ENCODE data around the gene C6orf62. TPM values are rescaled to one million over a fixed set of nuclear protein-coding genes. Genes with fewer than 3 reads are reported as not detected.
"Not testable (repeated sequence)": the region's sequence is repeated elsewhere in the genome, so short reads cannot be mapped to it uniquely, and the experiment has no call there.

C6orf62 gene
- total and polyA plus RNA-seq, 12 donors, result 35.3 to 68.3 (median 41.5) TPM

DNA sequence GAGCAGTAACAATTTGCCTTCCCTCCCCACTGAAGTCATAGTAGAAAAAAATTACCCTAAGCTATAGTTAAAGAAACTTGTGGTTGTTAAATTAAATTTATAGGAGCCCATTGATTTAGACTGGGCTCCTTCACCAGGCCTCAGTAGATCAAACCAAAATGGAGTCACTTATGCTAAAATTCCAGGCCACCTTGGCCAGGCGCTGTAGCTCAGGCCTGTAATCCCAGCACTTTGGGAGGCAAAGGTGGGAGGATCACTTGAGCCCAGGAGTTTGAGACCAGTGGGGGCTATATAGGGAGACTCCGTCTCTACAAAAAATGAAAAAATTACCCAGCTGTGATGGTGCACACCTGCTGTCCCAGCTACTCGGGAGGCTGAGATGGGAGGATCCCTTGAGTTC lies 40.8 kb upstream of the C6orf62 start:
- Histone ChIP-seq H3K27ac (no peak overlapping the region), H3K36me3 (no peaks in the 10 kb centered on the region), H3K9me3 (no peaks in the 10 kb centered on the region), H3K4me3 (no peak overlapping the region), H3K4me1 (peaks cover 0 to 13% (median 0%) of the 10 kb centered on the region in 9 donors), H3K27me3 (no peaks in the 10 kb centered on the region)
- ATAC-seq (no peak), DNase-seq (no peak)
- no peak for TF ChIP-seq CTCF (IDR thresholded peaks at IDR 0.05)
- intact Hi-C loops (cut with DNase I), result loop anchor here in 4 of 10 donors (5.0 to 10.0 kb wide), 4 partner anchors 175 to 325 kb away; no protein-coding TSS in a partner anchor
- WGBS, 2 donors, result 90 to 93% methylated on average over 3 of the region's 3 CpGs

GRCh38 chr6:24757611-24758010 lies 38.7 kb upstream of the C6orf62 start:
- TF ChIP-seq CTCF (IDR thresholded peaks at IDR 0.05), result no peak
- Histone ChIP-seq H3K27me3 (no peaks in the 10 kb centered on the region), H3K36me3 (no peaks in the 10 kb centered on the region), H3K4me3 (no peak overlapping the region), H3K4me1 (peaks cover 0 to 13% (median 0%) of the 10 kb centered on the region in 9 donors), H3K9me3 (no peaks in the 10 kb centered on the region), H3K27ac (peak overlapping the region in 1 of 10 donors; percentile 51)
- WGBS, 2 donors, result 90 to 94% methylated on average over 6 of the region's 6 CpGs
- ATAC-seq (no peak), DNase-seq (no peak)
- intact Hi-C loops (cut with DNase I), result no loop called here

- Histone ChIP-seq H3K9me3 (peaks cover 0 to 9% (median 0%) of the 10 kb centered on the region in 11 donors), H3K4me1 (peaks cover 0 to 13% (median 0%) of the 10 kb centered on the region in 9 donors), H3K4me3 (no peak overlapping the region), H3K27me3 (no peaks in the 10 kb centered on the region), H3K27ac (no peak overlapping the region), H3K36me3 (no peaks in the 10 kb centered on the region)
- intact Hi-C loops (cut with DNase I), result no loop called here
- DNase-seq (no peak), ATAC-seq (no peak)
- TF ChIP-seq CTCF (IDR thresholded peaks at IDR 0.05), result no peak
Measured at GRCh38 chr6:24755279-24755678, 36.3 kb upstream of the C6orf62 start.

DNA sequence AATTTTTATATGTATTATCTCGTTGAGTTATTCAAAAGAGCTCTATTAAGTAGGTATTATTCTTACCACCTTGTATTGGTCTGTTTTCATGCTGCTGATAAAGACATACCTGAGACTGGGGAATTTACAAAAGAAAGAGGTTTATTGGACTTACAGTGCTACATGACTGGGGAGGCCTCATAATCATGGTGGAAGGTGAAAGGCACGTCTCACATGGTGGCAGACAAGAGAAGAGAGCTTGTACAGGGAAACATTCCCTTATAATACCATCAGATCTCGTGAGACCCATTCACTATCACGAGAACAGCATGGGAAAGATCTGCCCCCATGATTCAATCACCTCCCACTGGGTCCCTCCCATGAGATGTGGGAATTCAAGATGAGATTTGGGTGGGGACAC lies 35.4 kb upstream of the C6orf62 start:
- H3K4me1 ChIP-seq, result peaks cover 0 to 21% (median 0%) of the 10 kb centered on the region in 9 donors
- H3K27ac ChIP-seq; H3K4me3 ChIP-seq; ATAC-seq; DNase-seq; intact Hi-C loops (cut with DNase I); H3K27me3 ChIP-seq; H3K9me3 ChIP-seq; H3K36me3 ChIP-seq: not testable (repeated sequence)
- WGBS, 2 donors, result 86 to 88% methylated on average over 4 of the region's 4 CpGs

GRCh38 chr6:24753545-24753944 lies 34.6 kb upstream of the C6orf62 start:
- TF ChIP-seq CTCF (IDR thresholded peaks at IDR 0.05), result no peak
- Histone ChIP-seq H3K36me3 (no peaks in the 10 kb centered on the region), H3K4me1 (peaks cover 0 to 29% (median 0%) of the 10 kb centered on the region in 9 donors), H3K27me3 (no peaks in the 10 kb centered on the region), H3K4me3 (no peak overlapping the region), H3K27ac (no peak overlapping the region), H3K9me3 (peaks cover 0 to 9% (median 0%) of the 10 kb centered on the region in 11 donors)
- no peak for DNase-seq
- intact Hi-C loops (cut with DNase I), result no loop called here
- 88 to 89% methylated on average over 2 of the region's 2 CpGs for WGBS, 2 donors
- ATAC-seq, result no peak

Data from heart right ventricle (tissue), 16 donors.